Heart right ventricle (tissue), 16 donors: ENCODE results near the gene EMC7. TPM values are rescaled to one million over a fixed set of nuclear protein-coding genes. Genes with fewer than 3 reads are reported as not detected.

Experiments used
- ATAC-seq, 8 donors: fragments of 200-7000 bp; cut with Tn5 transposase; one replicate each; pipeline ENCODE4 v1.9.1; 2020; ENCODE audit warnings: mild to moderate bottlenecking in 8 of 8, moderate library complexity in 8 of 8, moderate number of reproducible peaks in 1 of 8
- DNase-seq, 2 donors: peaks; one replicate each; pipeline ENCODE4 v3.0.0-alpha.2; 2020
- H3K27ac ChIP-seq, 10 donors: fragments of 200-600 bp; sonication (generic) in 2 of 10; one replicate each; pipeline versions ENCODE4 v1.5.0 to v1.8.0; 2020 to 2022; ENCODE audit warnings: mild to moderate bottlenecking in 3 of 10
- H3K27me3 ChIP-seq, 7 donors: fragments of 200-600 bp; one replicate each; pipeline ENCODE4 v1.8.0; 2021 to 2022; ENCODE audit warnings: mild to moderate bottlenecking in 2 of 7
- H3K36me3 ChIP-seq, 9 donors: fragments of 200-600 bp; sonication (generic) in 1 of 9; one replicate each; pipeline versions ENCODE4 v1.5.0 to v1.8.0; 2020 to 2022; ENCODE audit warnings: mild to moderate bottlenecking in 2 of 9
- H3K4me1 ChIP-seq, 9 donors: fragments of 200-600 bp; sonication (generic) in 1 of 9; one replicate each; pipeline versions ENCODE4 v1.5.0 to v1.8.0; 2020 to 2022; ENCODE audit warnings: mild to moderate bottlenecking in 4 of 9
- H3K4me3 ChIP-seq, 10 donors: fragments of 200-600 bp; sonication (generic) in 2 of 10; one replicate each; pipeline versions ENCODE4 v1.5.0 to v1.8.0; 2020 to 2022; ENCODE audit warnings: mild to moderate bottlenecking in 7 of 10, moderate library complexity in 2 of 10
- H3K9me3 ChIP-seq, 11 donors: fragments of 200-600 bp in 10 of 11; sonication (generic) in 2 of 11; one replicate each; pipeline versions ENCODE4 v1.5.0 to v1.8.0; 2013 to 2022; ENCODE audit warnings: mild to moderate bottlenecking in 2 of 11, control low read depth in 1 of 11, moderate library complexity in 1 of 11
- CTCF ChIP-seq, 9 donors: fragments of 200-600 bp; sonication (generic) in 2 of 9; IDR thresholded peaks; one replicate each; pipeline versions ENCODE4 v1.5.0 to v1.8.0; 2021 to 2022; ENCODE audit warnings: antibody characterized with exemption in 9 of 9, mild to moderate bottlenecking in 5 of 9, moderate library complexity in 1 of 9
- WGBS, 2 donors: extraction: QIAGEN DNeasy Blood & Tissue Kit; methylation state at CpG; one replicate each; pipeline ENCODE4 v1.1.7; 2013; ENCODE audit warnings: inconsistent platforms in 1 of 2; 5-methylcytosine and 5-hydroxymethylcytosine counted together
- intact Hi-C, 10 donors: fragments of 100-400 bp; cut with DNase I; formaldehyde crosslinking; loops; one replicate each; pipeline versions ENCODE4 v1.11.1 to v1.14.2; 2022
- polyA plus RNA-seq, 2 donors: library from polyadenylated mRNA; stranded (reverse); fragments of 200-250 nt; gene quantifications; one replicate each; pipeline ENCODE4 v1.2.3, GENCODE V29; 2013
- total RNA-seq, 10 donors: library from RNA; stranded (reverse); fragmentation: NEBNext Ultra II Directional in 3 of 10; extraction: Animal tissue kit (Norgen Biotek cat#: 25700) in 3 of 10; gene quantifications; one replicate each; pipeline versions ENCODE4 v1.2.1 to v1.2.4, GENCODE V29; 2021 to 2023
- donor health status: Arrhythmogenic right ventricular cardiomyopathy.
- donor health status: ischemic (EF 13 %, LVEDD 7.1; RV severe dilation, severe dysfunction).
- donor health status: healthy with polysubstance abuse.
- donor health status: DM: no; HTN: yes; CAD: no.
- donor health status: DM: no; HTN: no; CAD: no.
- donor health status: ischemic (EF 25% LVEDD 6.9; RV normal size, moderate dysfunction).
- donor health status: ischemic (EF 25% LVEDD 5.7; RV mildly dilated, moderate dysfunction).
- donor health status: healthy.
- donor health status: DM: yes; HTN: yes; CAD: no.
- donor health status: Ischemic cardiomyopathy.
- donor health status: ischemic (EF 35%, LVEDD 5.7; RV mildly dilated, moderate dysfunction).
- donor health status: nonischemic (EF 11% LVEDD 7.7; RV severe dilation, severe dysfunction).
- donor health status: DM: yes; HTN: yes; CAD: no.
- donor health status: PGD.
- donor health status: ischemic (EF 29% LVEDD 5.4; RV normal size, mild dysfunction).
- donor health status: nonischemic (EF 23%, LVEDD 6.1; RV moderate dilation, normal function).

The EMC7 gene
- total and polyA plus RNA-seq, 12 donors: 49.4 to 150 (median 61.4) TPM

GRCh38 chr15:34076785-34077184 lies 24.9 kb downstream of the EMC7 start:
- no peak overlapping the region for H3K27ac ChIP-seq
- no peak overlapping the region for H3K4me3 ChIP-seq
- peaks cover 0 to 10% (median 0%) of the 10 kb centered on the region in 9 donors for H3K36me3 ChIP-seq
- ATAC-seq: no peak
- no peaks in the 10 kb centered on the region for H3K4me1 ChIP-seq
- intact Hi-C loops: no loop called here
- H3K27me3 ChIP-seq: no peaks in the 10 kb centered on the region
- TF ChIP-seq CTCF (IDR thresholded peaks at IDR 0.05): no peak
- WGBS, 2 donors: 90 to 93% methylated on average over 4 of the region's 4 CpGs
- H3K9me3 ChIP-seq: peaks cover 0 to 6% (median 0%) of the 10 kb centered on the region in 11 donors
- DNase-seq: no peak

GRCh38 chr15:34070003-34070402 lies 31.7 kb downstream of the EMC7 start:
- no peak overlapping the region for H3K27ac ChIP-seq
- H3K4me3 ChIP-seq: no peak overlapping the region
- no peaks in the 10 kb centered on the region for H3K9me3 ChIP-seq
- no peaks in the 10 kb centered on the region for H3K4me1 ChIP-seq
- DNase-seq (no peak), ATAC-seq (no peak)
- no peaks in the 10 kb centered on the region for H3K36me3 ChIP-seq
- H3K27me3 ChIP-seq: no peaks in the 10 kb centered on the region
- intact Hi-C loops: no loop called here
- TF ChIP-seq CTCF (IDR thresholded peaks at IDR 0.05): no peak
- 65 to 69% methylated on average over 6 of the region's 6 CpGs for WGBS, 2 donors

GRCh38 chr15:34065941-34066340 lies 35.7 kb downstream of the EMC7 start:
- intact Hi-C loops: loop anchor here in 1 of 10 donors (10.0 kb wide), 1 partner anchor 519 kb away; the partner anchor contains the start of gene GOLGA8B
- ATAC-seq (no peak), DNase-seq (no peak)
- 88% methylated on average over 8 of the region's 8 CpGs for WGBS, 2 donors
- H3K4me1 ChIP-seq: peaks cover 0 to 6% (median 0%) of the 10 kb centered on the region in 9 donors
- no peaks in the 10 kb centered on the region for H3K36me3 ChIP-seq
- no peak for TF ChIP-seq CTCF (IDR thresholded peaks at IDR 0.05)
- H3K27ac ChIP-seq: no peak overlapping the region
- H3K9me3 ChIP-seq: no peaks in the 10 kb centered on the region
- H3K4me3 ChIP-seq: no peak overlapping the region
- no peaks in the 10 kb centered on the region for H3K27me3 ChIP-seq

- Histone ChIP-seq H3K27ac (no peak overlapping the region), H3K27me3 (no peaks in the 10 kb centered on the region), H3K9me3 (no peaks in the 10 kb centered on the region), H3K4me1 (peaks cover 0 to 6% (median 0%) of the 10 kb centered on the region in 9 donors), H3K36me3 (no peaks in the 10 kb centered on the region), H3K4me3 (no peak overlapping the region)
- no peak for DNase-seq
- TF ChIP-seq CTCF (IDR thresholded peaks at IDR 0.05): no peak
- no peak for ATAC-seq
- WGBS, 2 donors: 86 to 88% methylated on average over 3 of the region's 3 CpGs
- intact Hi-C loops: loop anchor here in 1 of 10 donors (10.0 kb wide), 1 partner anchor 520 kb away; the partner anchor contains the start of gene GOLGA8B
These were observed 36.4 kb downstream of the EMC7 start for GRCh38 chr15:34065261-34065660.
